BLaER1 treated with 17β-estradiol and CSF1 and Interleukin-3, amounts not matched to agents 10 nM and 100 nM (cell line): Measurements from ENCODE around the gene UCMA.
A peak's percentile ranks its signal among the peaks of the same experiment; 100 is the strongest.

ENCODE experiments used
- H3K27ac ChIP-seq, 11 experiments: shearing (Covaris generic); formaldehyde crosslinking; 2 replicates each; pipeline ENCODE4 v1.8.1; 2022
- H3K27me3 ChIP-seq, 11 experiments: shearing (Covaris generic); formaldehyde crosslinking; 2 replicates each; pipeline ENCODE4 v1.8.1; 2022
- H3K36me3 ChIP-seq, 11 experiments: shearing (Covaris generic); formaldehyde crosslinking; 2 replicates each; pipeline ENCODE4 v1.8.1; 2022
- H3K4me1 ChIP-seq, 10 experiments: shearing (Covaris generic); formaldehyde crosslinking; 2 replicates each; pipeline ENCODE4 v1.8.1; 2022
- H3K4me2 ChIP-seq, 11 experiments: shearing (Covaris generic); formaldehyde crosslinking; 2 replicates each; pipeline ENCODE4 v1.8.1; 2022
- H3K4me3 ChIP-seq, 10 experiments: shearing (Covaris generic); formaldehyde crosslinking; 2 replicates each; pipeline ENCODE4 v1.8.1; 2022
- H3K9ac ChIP-seq, 11 experiments: shearing (Covaris generic); formaldehyde crosslinking; 2 replicates each; pipeline ENCODE4 v1.8.1; 2022
- H3K9me3 ChIP-seq, 11 experiments: shearing (Covaris generic); formaldehyde crosslinking; replicated peaks in 1 of 11; 2 replicates each; pipeline ENCODE4 v1.8.1; 2022
- H4K20me1 ChIP-seq, 11 experiments: shearing (Covaris generic); formaldehyde crosslinking; 2 replicates each; pipeline ENCODE4 v1.8.1; 2022
- Cebpa-rat ChIP-seq, 11 experiments: shearing (Covaris generic); IDR thresholded peaks; 2 replicates each; pipeline ENCODE4 v1.8.1; 2022

Gene UCMA

GRCh38 chr10:13224210-13224995 is 9.8 kb downstream of the UCMA start:
- Histone ChIP-seq H3K4me1 (peaks cover 0 to 10% (median 5%) of the 10 kb centered on the region in 10 experiments; a peak in 5 of 20 replicates), H3K4me3 (no peak overlapping the region), H3K36me3 (no peaks in the 10 kb centered on the region), H3K9me3 (no peaks in the 10 kb centered on the region), H3K9ac (no peak overlapping the region), H3K27ac (no peak overlapping the region), H4K20me1 (no peaks in the 10 kb centered on the region), H3K27me3 (no peaks in the 10 kb centered on the region), H3K4me2 (no peak overlapping the region)
- TF ChIP-seq Cebpa-rat (IDR thresholded peaks at IDR 0.05), result no peak

GRCh38 chr10:13223241-13223640 is 10.9 kb downstream of the UCMA start:
- H3K4me1 ChIP-seq, result peaks cover 0 to 10% (median 5%) of the 10 kb centered on the region in 10 experiments; a peak in 5 of 20 replicates
- H3K4me3 ChIP-seq, result no peak overlapping the region
- no peaks in the 10 kb centered on the region for H4K20me1 ChIP-seq
- no peaks in the 10 kb centered on the region for H3K9me3 ChIP-seq
- H3K36me3 ChIP-seq, result no peaks in the 10 kb centered on the region
- no peaks in the 10 kb centered on the region for H3K27me3 ChIP-seq
- H3K4me2 ChIP-seq, result no peak overlapping the region
- TF ChIP-seq Cebpa-rat (IDR thresholded peaks at IDR 0.05), result no peak
- H3K27ac ChIP-seq, result no peak overlapping the region
- H3K9ac ChIP-seq, result no peak overlapping the region

GRCh38 chr10:13222566-13222965 is 11.6 kb downstream of the UCMA start:
- Histone ChIP-seq H3K9ac (no peak overlapping the region), H3K4me2 (no peak overlapping the region), H3K36me3 (no peaks in the 10 kb centered on the region), H3K27me3 (no peaks in the 10 kb centered on the region), H3K27ac (no peak overlapping the region), H3K9me3 (no peaks in the 10 kb centered on the region), H4K20me1 (no peaks in the 10 kb centered on the region), H3K4me3 (no peak overlapping the region), H3K4me1 (peaks cover 0 to 10% (median 5%) of the 10 kb centered on the region in 10 experiments; a peak in 5 of 20 replicates)
- no peak for TF ChIP-seq Cebpa-rat (IDR thresholded peaks at IDR 0.05)

DNA sequence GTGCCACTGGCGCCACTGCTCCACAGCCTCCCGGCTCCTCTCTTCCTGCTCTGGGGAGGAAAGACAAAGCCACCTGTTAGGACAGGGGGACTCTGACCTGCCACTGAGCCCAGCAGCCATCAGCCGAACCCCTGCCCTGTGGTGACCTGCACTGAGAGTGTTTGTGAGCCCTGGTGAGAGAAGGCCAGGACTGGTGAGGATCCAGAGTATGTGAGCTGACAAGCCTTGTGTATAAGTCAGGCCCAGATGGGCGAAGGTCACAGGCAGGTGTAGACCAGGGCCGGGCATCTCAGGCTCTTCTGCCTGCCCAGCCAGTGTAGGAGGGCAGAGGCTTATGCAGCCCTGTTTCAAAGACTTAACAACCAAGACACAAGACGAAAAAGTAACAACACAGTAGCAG is 12.0 kb downstream of the UCMA start:
- no peaks in the 10 kb centered on the region for H3K36me3 ChIP-seq
- no peak overlapping the region for H3K4me3 ChIP-seq
- no peaks in the 10 kb centered on the region for H4K20me1 ChIP-seq
- H3K27ac ChIP-seq, result no peak overlapping the region
- H3K27me3 ChIP-seq, result no peaks in the 10 kb centered on the region
- H3K4me1 ChIP-seq, result peaks cover 0 to 10% (median 5%) of the 10 kb centered on the region in 10 experiments; a peak in 5 of 20 replicates
- TF ChIP-seq Cebpa-rat (IDR thresholded peaks at IDR 0.05), result no peak
- H3K4me2 ChIP-seq, result no peak overlapping the region
- H3K9me3 ChIP-seq, result peaks cover 0 to under 1% (median 0%) of the 10 kb centered on the region in 11 experiments; a peak in 2 of 22 replicates
- no peak overlapping the region for H3K9ac ChIP-seq

DNA sequence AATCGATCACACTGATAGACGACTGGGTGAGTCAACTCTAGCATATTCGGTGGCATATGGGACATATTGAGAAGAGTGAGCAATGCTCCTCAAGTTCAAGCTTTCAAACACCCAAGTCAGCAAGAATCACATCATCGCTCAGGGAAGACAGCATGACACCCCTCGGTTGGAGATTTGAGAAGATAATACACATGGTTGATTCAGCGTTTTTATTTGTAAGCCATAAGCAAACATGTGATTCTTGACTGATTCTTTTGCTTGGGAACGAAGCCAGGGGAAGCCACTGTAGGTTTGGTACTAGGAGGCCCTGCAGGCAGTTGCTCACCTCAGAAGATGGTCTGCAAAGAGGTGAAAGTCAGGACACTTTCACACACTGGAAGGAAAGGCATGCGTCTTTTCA is 12.6 kb downstream of the UCMA start:
- TF ChIP-seq Cebpa-rat (IDR thresholded peaks at IDR 0.05), result no peak
- no peak overlapping the region for H3K27ac ChIP-seq
- no peak overlapping the region for H3K4me2 ChIP-seq
- no peaks in the 10 kb centered on the region for H4K20me1 ChIP-seq
- H3K36me3 ChIP-seq, result no peaks in the 10 kb centered on the region
- no peaks in the 10 kb centered on the region for H3K27me3 ChIP-seq
- H3K4me1 ChIP-seq, result peaks cover 0 to 10% (median 5%) of the 10 kb centered on the region in 10 experiments; a peak in 5 of 20 replicates
- no peak overlapping the region for H3K9ac ChIP-seq
- no peak overlapping the region for H3K4me3 ChIP-seq
- H3K9me3 ChIP-seq, result peaks cover 0 to 6% (median 0%) of the 10 kb centered on the region in 11 experiments; a peak in 4 of 22 replicates

- Histone ChIP-seq H3K4me3 (no peak overlapping the region), H3K36me3 (peaks cover 0 to 7% (median 0%) of the 10 kb centered on the region in 11 experiments; a peak in 1 of 22 replicates), H3K27me3 (no peaks in the 10 kb centered on the region), H3K4me1 (peaks cover 0 to 10% (median 5%) of the 10 kb centered on the region in 10 experiments; a peak in 5 of 20 replicates), H3K4me2 (peak overlapping the region in 2 of 11 experiments; percentile 8 to 15; a peak in 1 of 22 replicates), H3K9ac (no peak overlapping the region), H3K27ac (no peak overlapping the region), H4K20me1 (no peaks in the 10 kb centered on the region), H3K9me3 (peaks cover 0 to 7% (median 0%) of the 10 kb centered on the region in 11 experiments; a peak in 4 of 22 replicates)
- TF ChIP-seq Cebpa-rat (IDR thresholded peaks at IDR 0.05), result no peak
Observed at GRCh38 chr10:13219685-13220670, 14.2 kb downstream of the UCMA start.

GRCh38 chr10:13218878-13219277 is 15.3 kb downstream of the UCMA start:
- TF ChIP-seq Cebpa-rat (IDR thresholded peaks at IDR 0.05), result no peak
- Histone ChIP-seq H3K36me3 (peaks cover 0 to 18% (median 0%) of the 10 kb centered on the region in 11 experiments; a peak in 5 of 22 replicates), H3K27ac (no peak overlapping the region), H3K4me3 (no peak overlapping the region), H3K4me1 (peaks cover 0 to 10% (median 5%) of the 10 kb centered on the region in 10 experiments; a peak in 5 of 20 replicates), H4K20me1 (no peaks in the 10 kb centered on the region), H3K4me2 (no peak overlapping the region), H3K9ac (no peak overlapping the region), H3K9me3 (peaks cover 0 to 7% (median 0%) of the 10 kb centered on the region in 11 experiments; a peak in 4 of 22 replicates), H3K27me3 (no peaks in the 10 kb centered on the region)

GRCh38 chr10:13213163-13213562 is 21.0 kb downstream of the UCMA start:
- no peak overlapping the region for H3K9ac ChIP-seq
- no peak overlapping the region for H3K4me3 ChIP-seq
- H3K36me3 ChIP-seq, result peaks cover 0 to 69% (median 51%) of the 10 kb centered on the region in 11 experiments; a peak in 20 of 22 replicates
- no peak overlapping the region for H3K4me2 ChIP-seq
- no peaks in the 10 kb centered on the region for H3K27me3 ChIP-seq
- TF ChIP-seq Cebpa-rat (IDR thresholded peaks at IDR 0.05), result no peak
- H3K4me1 ChIP-seq, result no peaks in the 10 kb centered on the region
- H3K27ac ChIP-seq, result no peak overlapping the region
- peaks cover 0 to 7% (median 0%) of the 10 kb centered on the region in 11 experiments; a peak in 4 of 22 replicates for H3K9me3 ChIP-seq
- H4K20me1 ChIP-seq, result no peaks in the 10 kb centered on the region
